K562 (cell line): ENCODE results near the gene ANKFN1. TPM values are rescaled to one million over a fixed set of nuclear protein-coding genes. Genes with fewer than 3 reads are reported as not detected.

ENCODE experiments used
- ATAC-seq: fragments of 200-7000 bp; cut with Tn5 transposase; 3 replicates; pipeline ENCODE4 v1.9.1; 2020; ENCODE audit warnings: moderate library complexity
- BruUV-seq: library from RNA; stranded (reverse); fragments of 400-500 nt; replicated peaks from 2 replicates; lab custom pipeline; 2021; lab: Mats Ljungman, UMichigan
- CTCF ChIA-PET: fragments of 300-600 bp; formaldehyde crosslinking; extraction: SDS; loops from one replicate; lab custom pipeline; 2021; ENCODE audit warnings: low intra/inter-chr PET ratio; lab: Yijun Ruan, JAX
- POLR2A ChIA-PET: fragments of 300-600, 350-650 bp; sonication (Branson Sonifier 250); formaldehyde crosslinking; extraction: SDS; loops from one replicate; lab custom pipeline; 2021; ENCODE audit warnings: antibody characterized with exemption, inconsistent platforms; lab: Yijun Ruan, JAX
- DNase-seq, 4 experiments: peaks; one replicate each; pipeline versions ENCODE4 v3.0.0 to v3.0.0-alpha.2; 2011 to 2018; ENCODE audit warnings: low spot score in 3 of 4, mixed read lengths in 3 of 4; ENCODE audit errors: extremely low read depth in 1 of 4
- FAIRE-seq: peaks from 2 replicates; lab custom pipeline; 2011; peaks lifted over from hg19 to GRCh38; lab: Jason Lieb, UNC
- H2AFZ ChIP-seq: 2 replicates; pipeline ENCODE4 v1.6.0; 2011; ENCODE audit warnings: low read depth, low read length, control low read depth, inconsistent platforms
- H3K27ac ChIP-seq: fragments of 200-600 bp; 3 replicates; pipeline ENCODE4 v1.8.0; 2011; ENCODE audit warnings: low read depth, mild to moderate bottlenecking, control low read depth, inconsistent platforms, low read length, moderate library complexity, mixed read lengths; ENCODE audit errors: extremely low read depth
- H3K27me3 ChIP-seq, 2 experiments: fragments of 300-600 bp in 1 of 2; 2 replicates in 1 of 2; 3 replicates in 1 of 2; pipeline versions ENCODE4 v1.6.0 to v1.8.0; 2011; ENCODE audit warnings: inconsistent platforms in 2 of 2, low read length in 2 of 2, mild to moderate bottlenecking in 1 of 2, mixed read lengths in 1 of 2, moderate library complexity in 1 of 2; ENCODE audit not compliant: control insufficient read depth in 2 of 2, insufficient read depth in 2 of 2
- H3K36me3 ChIP-seq: fragments of 300-600 bp; 3 replicates; pipeline ENCODE4 v1.8.0; 2011; ENCODE audit warnings: mild to moderate bottlenecking, low read length, inconsistent platforms; ENCODE audit not compliant: control insufficient read depth, insufficient read depth
- H3K4me1 ChIP-seq, 2 experiments: fragments of 200-600 bp in 1 of 2; replicated peaks in 1 of 2; 2 replicates in 1 of 2; 3 replicates in 1 of 2; pipeline versions ENCODE4 v1.5.1 to v1.8.0; 2011; ENCODE audit warnings: inconsistent platforms in 2 of 2, low read length in 2 of 2, mild to moderate bottlenecking in 1 of 2, mixed read lengths in 1 of 2, moderate library complexity in 1 of 2; ENCODE audit not compliant: control insufficient read depth in 2 of 2, insufficient read depth in 2 of 2
- H3K4me2 ChIP-seq: 2 replicates; pipeline ENCODE4 v1.6.1; 2011; ENCODE audit warnings: low read length, control low read depth, inconsistent platforms, mixed read lengths; ENCODE audit not compliant: insufficient read depth
- H3K4me3 ChIP-seq: fragments of 200-600 bp; sonication (generic), shearing (Covaris generic); 2 replicates; pipeline ENCODE4 v1.5.1; 2016; ENCODE audit warnings: control low read depth, inconsistent platforms
- H3K79me2 ChIP-seq: fragments of 200-600 bp; 3 replicates; pipeline ENCODE4 v1.8.0; 2011; ENCODE audit warnings: low read length, inconsistent platforms; ENCODE audit not compliant: control insufficient read depth, insufficient read depth
- H3K9ac ChIP-seq, 2 experiments: 2 replicates each; pipeline versions ENCODE4 v1.6.0 to v1.6.1; 2011; ENCODE audit warnings: low read depth in 2 of 2, low read length in 2 of 2, control low read depth in 1 of 2, inconsistent platforms in 1 of 2, mild to moderate bottlenecking in 1 of 2, mixed read lengths in 1 of 2; ENCODE audit not compliant: insufficient read depth in 1 of 2
- H3K9me1 ChIP-seq: one replicate; pipeline ENCODE4 v1.6.0; 2011; ENCODE audit warnings: inconsistent platforms, mild to moderate bottlenecking, low read length, moderate library complexity; ENCODE audit not compliant: control insufficient read depth, insufficient read depth
- H3K9me3 ChIP-seq: replicated peaks from 2 replicates; pipeline ENCODE4 v1.5.1; 2011; ENCODE audit warnings: low read depth, low read length, inconsistent platforms; ENCODE audit not compliant: control insufficient read depth, insufficient read depth
- H4K20me1 ChIP-seq: replicated peaks from 2 replicates; pipeline ENCODE4 v1.6.1; 2011; ENCODE audit warnings: low read length, inconsistent platforms, mixed read lengths; ENCODE audit not compliant: control insufficient read depth, insufficient read depth
- BCOR ChIP-seq: fragments of 450-650 bp; IDR thresholded peaks from 2 replicates; pipeline ENCODE4 v1.6.1; 2016
- CBFA2T3 ChIP-seq: fragments of 450-650 bp; IDR thresholded peaks from 2 replicates; pipeline ENCODE4 v1.6.1; 2017
- CGGBP1 ChIP-seq: fragments of 250-450 bp; sonication (Bioruptor Pico); IDR thresholded peaks from 2 replicates; pipeline ENCODE4 v1.9.0; 2021; ENCODE audit warnings: mild to moderate bottlenecking
- HDAC1 ChIP-seq, 2 experiments: fragments of 450-650 bp; IDR thresholded peaks; 2 replicates each; pipeline ENCODE4 v1.6.1; 2016 to 2017; ENCODE audit warnings: inconsistent platforms in 1 of 2, mild to moderate bottlenecking in 1 of 2, moderate library complexity in 1 of 2
- ID3 ChIP-seq, 2 experiments: fragments of 250-450 bp in 1 of 2; fragments of 450-650 bp in 1 of 2; sonication (Bioruptor Pico) in 1 of 2; IDR thresholded peaks; 2 replicates each; pipeline versions ENCODE4 v1.6.1 to v1.8.0; 2016 to 2021; ENCODE audit warnings: mild to moderate bottlenecking in 2 of 2, moderate library complexity in 2 of 2, missing compliant biosample characterization in 1 of 2, missing genetic modification characterization in 1 of 2
- ILF3 ChIP-seq: fragments of 450-650 bp; IDR thresholded peaks from 2 replicates; pipeline ENCODE4 v1.6.1; 2018; ENCODE audit warnings: antibody characterized with exemption, mild to moderate bottlenecking, moderate library complexity, borderline replicate concordance
- NKRF ChIP-seq: fragments of 450-650 bp; IDR thresholded peaks from 2 replicates; pipeline ENCODE4 v1.6.1; 2016; ENCODE audit warnings: borderline replicate concordance
- SMAD2 ChIP-seq: fragments of 150-350 bp; IDR thresholded peaks from 2 replicates; pipeline ENCODE4 v1.6.1; 2014; ENCODE audit warnings: low read depth, mild to moderate bottlenecking, low read length
- SMARCA4 ChIP-seq: fragments of 450-650 bp; IDR thresholded peaks from 2 replicates; pipeline ENCODE4 v1.6.1; 2016
- SRSF9 ChIP-seq: fragments of 200-400 bp; formaldehyde crosslinking; IDR thresholded peaks from 2 replicates; pipeline ENCODE4 v1.6.1; 2017; ENCODE audit warnings: low read depth, low read length, borderline replicate concordance
- STAT6 ChIP-seq: sonication (generic); formaldehyde crosslinking; IDR thresholded peaks from 2 replicates; pipeline ENCODE4 v1.8.1; 2023; ENCODE audit warnings: mild to moderate bottlenecking, missing genetic modification reagents
- TAF7 ChIP-seq: fragments of 450-650 bp; IDR thresholded peaks from 2 replicates; pipeline ENCODE4 v1.6.1; 2016; ENCODE audit warnings: missing genetic modification characterization, missing compliant biosample characterization
- U2AF2 ChIP-seq: fragments of 200-400 bp; formaldehyde crosslinking; optimal IDR thresholded peaks from 2 replicates; pipeline ENCODE3; 2017; ENCODE audit warnings: low read depth, mild to moderate bottlenecking, low read length
- ZNF239 ChIP-seq: fragments of 250-450 bp; sonication (Bioruptor Pico); IDR thresholded peaks from 2 replicates; pipeline ENCODE4 v1.4.0; 2020; ENCODE audit warnings: mild to moderate bottlenecking
- ZNF561 ChIP-seq: fragments of 450-650 bp; formaldehyde crosslinking; conservative IDR thresholded peaks from 2 replicates; pipeline ENCODE4 v1.4.0; 2020; ENCODE audit warnings: mild to moderate bottlenecking, moderate library complexity
- WGBS: fragments of 100-300 bp; shearing (Covaris generic); methylation state at CpG from one replicate; pipeline ENCODE4 v1.1.6; 2016; ENCODE audit warnings: low coverage, mixed read lengths; ENCODE audit not compliant: insufficient coverage; ENCODE audit errors: missing lambda C conversion rate; 5-methylcytosine and 5-hydroxymethylcytosine counted together
- in situ Hi-C: fragments of 300-500 bp; cut with MboI; formaldehyde crosslinking; loops from 4 replicates; pipeline ENCODE4 v1.15.0; 2018; ENCODE audit warnings: inconsistent platforms, mixed read lengths
- intact Hi-C: fragments of 100-400 bp; cut with micrococcal nuclease; formaldehyde crosslinking; loops from 2 replicates; pipeline ENCODE4 v1.14.2; 2022
- polyA plus RNA-seq, 8 experiments: library from polyadenylated mRNA; depleted of rRNA in 4 of 8; stranded (reverse) in 5 of 8; unstranded in 3 of 8; fragments of >200 nt; fragmentation: Nextera tagmentation in 2 of 8; fragmentation: Illumina TruSeq in 1 of 8; extraction: Ambion mirVana in 2 of 8; extraction: Trizol in 1 of 8; gene quantifications; 2 replicates each; pipeline versions ENCODE4 v1.2.1 to v1.2.3, GENCODE V29; 2011 to 2014; ENCODE audit warnings: inconsistent platforms in 1 of 8, missing spikeins in 1 of 8
- total RNA-seq, 7 experiments: library from RNA; depleted of rRNA in 6 of 7; stranded (reverse); fragments of >200 nt in 6 of 7; fragmentation: Illumina TruSeq in 2 of 7; extraction: Trizol in 2 of 7; gene quantifications; 2 replicates each; pipeline versions ENCODE4 v1.2.1 to v1.2.3, GENCODE V29; 2011 to 2021; ENCODE audit warnings: low replicate concordance in 1 of 7

The ANKFN1 gene
- total and polyA plus RNA-seq, 9 of the 15 experiments (the other 6 are each of a cell fraction or from before 2014, with no cell fraction given): 0.04 to 0.39 (median 0.15) TPM; not detected in 1

GRCh38 chr17:56316604-56317003 lies 163.3 kb downstream of the ANKFN1 start (continued):
- no peak for TF ChIP-seq HDAC1 (IDR thresholded peaks at IDR 0.05)
- TF ChIP-seq, all 486 proteins: peak for 0

GRCh38 chr17:56317351-56318208 lies 164.3 kb downstream of the ANKFN1 start:
- no peak for DNase-seq
- H3K4me1 ChIP-seq: no peaks in the 10 kb centered on the region
- H3K9me3 ChIP-seq: no peaks in the 10 kb centered on the region
- FAIRE-seq: no peak
- BruUV-seq: no TSS peak
- H3K36me3 ChIP-seq: no peaks in the 10 kb centered on the region
- WGBS: 0% methylated on average over 4 of the region's 4 CpGs
- in situ Hi-C loops: loop anchor here (25.0 kb wide), 1 partner anchor 780 kb away; no protein-coding TSS in a partner anchor
- CTCF ChIA-PET: no interaction called here
- H3K4me3 ChIP-seq: no peak overlapping the region
- H3K27me3 ChIP-seq: no peaks in the 10 kb centered on the region
- no peaks in the 10 kb centered on the region for H4K20me1 ChIP-seq
- intact Hi-C loops: loop anchor here (2.0 kb wide), 1 partner anchor 791 kb away; no protein-coding TSS in a partner anchor
- H3K9me1 ChIP-seq: no peaks in the 10 kb centered on the region
- no peak overlapping the region for H3K9ac ChIP-seq
- H3K4me2 ChIP-seq: no peak overlapping the region
- H3K79me2 ChIP-seq: no peaks in the 10 kb centered on the region
- no peak for ATAC-seq
- no peak overlapping the region for H3K27ac ChIP-seq
- H2AFZ ChIP-seq: no peak overlapping the region
- POLR2A ChIA-PET: no interaction called here
- TF ChIP-seq SMARCA4 (no peak), STAT6 (CRISPR knock-in tag) (no peak), ILF3 (no peak), ZNF239 (CRISPR knock-in tag) (no peak), BCOR (no peak), U2AF2 (no peak), SMAD2 (no peak), ZNF561 (CRISPR knock-in tag) (no peak), CGGBP1 (CRISPR knock-in tag) (no peak), ID3 (CRISPR knock-in tag; IDR thresholded peaks at IDR 0.05) (no peak), ID3 (tag; IDR thresholded peaks at IDR 0.05) (no peak), SRSF9 (no peak), CBFA2T3 (no peak), TAF7 (tag) (no peak), NKRF (no peak)
